Smooth muscle cell (in vitro differentiated cells): ENCODE results near the gene WBP11. TPM values are rescaled to one million over a fixed set of nuclear protein-coding genes. Genes with fewer than 3 reads are reported as not detected.

Experiments used
- DNase-seq: peaks from one replicate; lab custom pipeline; 2025; ENCODE audit not compliant: unreplicated experiment; lab: John Stamatoyannopoulos, UW
- H2AFZ ChIP-seq: fragments of 200-600 bp; sonication (generic); 2 replicates; pipeline ENCODE4 v1.6.0; 2016; ENCODE audit warnings: antibody characterized with exemption, low read depth, mild to moderate bottlenecking
- H3F3A ChIP-seq: fragments of 200-600 bp; sonication (generic); 2 replicates; pipeline ENCODE4 v1.6.0; 2017; ENCODE audit warnings: antibody characterized with exemption, low read depth
- H3K27ac ChIP-seq: fragments of 200-600 bp; sonication (generic); 2 replicates; pipeline ENCODE4 v1.5.1; 2016; ENCODE audit warnings: low read depth, mild to moderate bottlenecking
- H3K27me3 ChIP-seq: fragments of 200-600 bp; sonication (generic); 2 replicates; pipeline ENCODE4 v1.6.1; 2016; ENCODE audit warnings: low read depth, mild to moderate bottlenecking
- H3K36me3 ChIP-seq: fragments of 200-600 bp; sonication (generic); 2 replicates; pipeline ENCODE4 v1.5.1; 2016; ENCODE audit warnings: low read depth
- H3K4me1 ChIP-seq: fragments of 200-600 bp; sonication (generic); 2 replicates; pipeline ENCODE4 v1.5.1; 2016; ENCODE audit warnings: low read depth
- H3K4me2 ChIP-seq: fragments of 200-600 bp; sonication (generic); 2 replicates; pipeline ENCODE4 v1.6.0; 2016; ENCODE audit warnings: mild to moderate bottlenecking
- H3K4me3 ChIP-seq: fragments of 200-600 bp; sonication (generic); 2 replicates; pipeline ENCODE4 v1.5.1; 2016; ENCODE audit warnings: mild to moderate bottlenecking
- H3K79me2 ChIP-seq: fragments of 200-600 bp; sonication (generic); 2 replicates; pipeline ENCODE4 v1.6.0; 2016; ENCODE audit warnings: low read depth, mild to moderate bottlenecking
- H3K9ac ChIP-seq: fragments of 200-600 bp; sonication (generic); 2 replicates; pipeline ENCODE4 v1.6.0; 2016; ENCODE audit warnings: low read depth
- H3K9me3 ChIP-seq: fragments of 200-600 bp; sonication (generic); replicated peaks from 2 replicates; pipeline ENCODE4 v1.5.1; 2016; ENCODE audit warnings: low read depth
- H4K20me1 ChIP-seq: fragments of 200-600 bp; sonication (generic); 2 replicates; pipeline ENCODE4 v1.6.0; 2016; ENCODE audit warnings: low read depth
- CTCF ChIP-seq: fragments of 200-600 bp; sonication (generic); IDR thresholded peaks from 2 replicates; pipeline ENCODE4 v1.5.1; 2017; ENCODE audit warnings: borderline replicate concordance, mild to moderate bottlenecking, antibody characterized with exemption; ENCODE audit not compliant: insufficient read depth, poor library complexity, severe bottlenecking
- WGBS: methylation state at CpG from one replicate; pipeline ENCODE4 v1.1.7; 2016; ENCODE audit warnings: low lambda C conversion rate; 5-methylcytosine and 5-hydroxymethylcytosine counted together
- polyA plus RNA-seq: library from polyadenylated mRNA; unstranded; fragments of >200 nt; fragmentation: Nextera tagmentation; extraction: Ambion mirVana; gene quantifications from 2 replicates; pipeline ENCODE4 v1.2.1, GENCODE V29; 2016
- total RNA-seq: library from RNA; depleted of rRNA; stranded (reverse); fragments of >200 nt; gene quantifications from 2 replicates; pipeline ENCODE4 v1.2.3, GENCODE V29; 2014

The WBP11 gene
- total and polyA plus RNA-seq, 2 experiments from 2014 or later, result 20.6 to 55.7 TPM

DNA sequence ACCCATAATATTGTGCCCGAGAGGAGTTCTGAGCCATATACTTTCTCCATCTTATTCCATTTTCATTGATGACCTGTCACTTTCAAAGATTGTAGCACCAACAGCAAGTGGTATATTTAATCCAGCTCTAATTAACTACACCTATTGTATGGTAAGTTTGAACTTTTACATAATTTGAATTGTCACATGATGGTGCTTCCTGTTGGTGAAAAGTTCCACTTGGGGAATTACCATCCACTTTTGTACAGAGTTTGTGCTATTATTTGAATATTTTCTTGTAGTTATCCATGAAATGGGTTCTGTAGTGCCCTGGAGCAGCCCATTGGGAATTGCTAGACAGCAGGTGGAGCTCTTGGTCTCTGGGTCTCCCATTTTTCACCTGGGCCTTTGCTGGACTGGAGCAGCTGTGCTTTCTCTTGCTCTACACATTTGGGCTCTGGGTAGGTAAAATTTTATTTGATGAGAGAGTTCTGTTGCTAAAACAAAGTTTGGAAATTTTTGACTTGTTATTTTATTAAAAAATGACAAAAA, 7.7 kb upstream of the WBP11 start:
- no peaks in the 10 kb centered on the region for H3K4me1 ChIP-seq
- DNase-seq, result no peak
- WGBS, result 79% methylated on average over 1 of the region's 1 CpG

GRCh38 chr12:14810167-14810952, 7.1 kb upstream of the WBP11 start:
- H3K79me2 ChIP-seq, result peaks cover 2% of the 10 kb centered on the region
- H3F3A ChIP-seq, result no peaks in the 10 kb centered on the region
- H3K4me3 ChIP-seq, result no peak overlapping the region
- DNase-seq, result no peak
- WGBS, result 89% methylated on average over 5 of the region's 5 CpGs
- TF ChIP-seq CTCF, result no peak
- no peaks in the 10 kb centered on the region for H3K36me3 ChIP-seq
- no peaks in the 10 kb centered on the region for H4K20me1 ChIP-seq
- no peaks in the 10 kb centered on the region for H3K4me1 ChIP-seq
- no peak overlapping the region for H2AFZ ChIP-seq
- no peaks in the 10 kb centered on the region for H3K27me3 ChIP-seq
- no peaks in the 10 kb centered on the region for H3K9me3 ChIP-seq
- no peak overlapping the region for H3K4me2 ChIP-seq
- no peak overlapping the region for H3K27ac ChIP-seq
- no peak overlapping the region for H3K9ac ChIP-seq

More for the DNA sequence above, 7.7 kb upstream of the WBP11 start:
- H3K9ac ChIP-seq, result no peak overlapping the region
- H3K27ac ChIP-seq, result no peak overlapping the region
- TF ChIP-seq CTCF, result peak; percentile 53
- no peak overlapping the region for H2AFZ ChIP-seq
- peaks cover 2% of the 10 kb centered on the region for H3K79me2 ChIP-seq
- no peaks in the 10 kb centered on the region for H3F3A ChIP-seq
- no peaks in the 10 kb centered on the region for H3K36me3 ChIP-seq
- H3K9me3 ChIP-seq, result no peaks in the 10 kb centered on the region
- H3K4me2 ChIP-seq, result no peak overlapping the region
- H4K20me1 ChIP-seq, result no peaks in the 10 kb centered on the region
- H3K27me3 ChIP-seq, result no peaks in the 10 kb centered on the region
- H3K4me3 ChIP-seq, result no peak overlapping the region

- Histone ChIP-seq H3K4me3 (peak overlapping the region; percentile 91), H3K36me3 (no peaks in the 10 kb centered on the region), H3K27me3 (no peaks in the 10 kb centered on the region), H2AFZ (peak overlapping the region; percentile 99), H3F3A (no peaks in the 10 kb centered on the region), H3K79me2 (peaks cover 45% of the 10 kb centered on the region), H3K4me1 (peaks cover 18% of the 10 kb centered on the region), H4K20me1 (peaks cover 12% of the 10 kb centered on the region), H3K4me2 (peak overlapping the region; percentile 94), H3K9me3 (no peaks in the 10 kb centered on the region), H3K27ac (peak overlapping the region; percentile 97), H3K9ac (peak overlapping the region; percentile 90)
- no peak for DNase-seq
- WGBS, result 2% methylated on average over 12 of the region's 12 CpGs
- no peak for TF ChIP-seq CTCF
Observed at GRCh38 chr12:14803830-14804160, 517 bp upstream of the WBP11 start.

GRCh38 chr12:14802721-14803010, 612 bp downstream of the WBP11 start:
- WGBS, result under 1% methylated on average over 7 of the region's 7 CpGs
- peak overlapping the region; percentile 97 for H3K27ac ChIP-seq
- H3K9ac ChIP-seq, result peak overlapping the region; percentile 99
- H4K20me1 ChIP-seq, result peaks cover 12% of the 10 kb centered on the region
- peak overlapping the region; percentile 58 for H2AFZ ChIP-seq
- peaks cover 5% of the 10 kb centered on the region for H3K36me3 ChIP-seq
- peak overlapping the region; percentile 96 for H3K4me2 ChIP-seq
- no peak for TF ChIP-seq CTCF
- no peak for DNase-seq
- no peaks in the 10 kb centered on the region for H3F3A ChIP-seq
- H3K27me3 ChIP-seq, result no peaks in the 10 kb centered on the region
- no peaks in the 10 kb centered on the region for H3K9me3 ChIP-seq
- H3K4me1 ChIP-seq, result peaks cover 18% of the 10 kb centered on the region
- H3K79me2 ChIP-seq, result peaks cover 54% of the 10 kb centered on the region
- peak overlapping the region; percentile 91 for H3K4me3 ChIP-seq
